Right cardiac atrium (tissue), 5 donors: Measurements from ENCODE around the gene TMEM38A. TPM values are rescaled to one million over a fixed set of nuclear protein-coding genes. Genes with fewer than 3 reads are reported as not detected.
"Not testable (repeated sequence)": the region's sequence is repeated elsewhere in the genome, so short reads cannot be mapped to it uniquely, and the experiment has no call there.

Experiments
- ATAC-seq, 2 donors: fragments of 200-7000 bp; cut with Tn5 transposase; one replicate each; pipeline versions ENCODE4 v1.8.0 to v1.9.1; 2020; ENCODE audit warnings: moderate library complexity in 2 of 2, mild to moderate bottlenecking in 1 of 2
- DNase-seq, 3 donors: peaks; one replicate each; pipeline ENCODE4 v3.0.0-alpha.2; 2020
- H3K27ac ChIP-seq: one replicate; pipeline ENCODE4 v1.5.1; 2013; ENCODE audit warnings: mild to moderate bottlenecking, low read length, control low read depth, moderate library complexity
- H3K27me3 ChIP-seq: one replicate; pipeline ENCODE4 v1.6.1; 2013; ENCODE audit not compliant: control insufficient read depth, insufficient read depth
- H3K4me1 ChIP-seq: one replicate; pipeline ENCODE4 v1.6.1; 2013; ENCODE audit warnings: low read length; ENCODE audit not compliant: control insufficient read depth, insufficient read depth
- H3K4me3 ChIP-seq: one replicate; pipeline ENCODE4 v1.5.1; 2013; ENCODE audit warnings: low read length, control low read depth
- H3K9me3 ChIP-seq: one replicate; pipeline ENCODE4 v1.6.1; 2013; ENCODE audit warnings: low read length; ENCODE audit not compliant: control insufficient read depth
- WGBS: extraction: QIAGEN DNeasy Blood & Tissue Kit; methylation state at CpG from one replicate; pipeline ENCODE4 v1.1.7; 2013; 5-methylcytosine and 5-hydroxymethylcytosine counted together
- intact Hi-C, 4 donors: fragments of 100-400 bp; cut with DNase I; formaldehyde crosslinking; loops; one replicate each; pipeline versions ENCODE4 v1.11.0 to v1.14.0; 2022 to 2023
- polyA plus RNA-seq: library from polyadenylated mRNA; stranded (reverse); fragments of 200-250 nt; gene quantifications from one replicate; pipeline ENCODE4 v1.2.3, GENCODE V29; 2013
- total RNA-seq, 4 donors: library from RNA; stranded (reverse); fragmentation: NEBNext Ultra II Directional; extraction: Animal tissue kit (Norgen Biotek cat#: 25700); gene quantifications; one replicate each; pipeline ENCODE4 v1.2.1, GENCODE V29; 2021
- donor health status: healthy with polysubstance abuse.
- donor health status: DM: no; HTN: yes; CAD: no.
- donor health status: DM: no; HTN: no; CAD: no.
- donor health status: DM: no; HTN: yes; CAD: no; lungs with severe emphysema.
- donor health status: DM: yes; HTN: yes; CAD: no.

The TMEM38A gene
- total and polyA plus RNA-seq, 5 donors = 6.8 to 17.0 (median 13.5) TPM

- intact Hi-C loops = no loop called here
- H3K4me1 ChIP-seq = no peaks in the 10 kb centered on the region
- DNase-seq = no peak
- no peak for ATAC-seq
- H3K9me3 ChIP-seq = no peaks in the 10 kb centered on the region
- no peak overlapping the region for H3K4me3 ChIP-seq
- WGBS = 89% methylated on average over 15 of the region's 15 CpGs
- no peaks in the 10 kb centered on the region for H3K27me3 ChIP-seq
- no peak overlapping the region for H3K27ac ChIP-seq
Observed at GRCh38 chr19:16676101-16676798, 15.3 kb downstream of the TMEM38A start.

- Histone ChIP-seq H3K27me3 (no peaks in the 10 kb centered on the region), H3K4me1 (no peaks in the 10 kb centered on the region), H3K27ac (no peak overlapping the region), H3K9me3 (no peaks in the 10 kb centered on the region), H3K4me3 (no peak overlapping the region)
- intact Hi-C loops = no loop called here
- ATAC-seq (no peak), DNase-seq (no peak)
Observed at GRCh38 chr19:16677055-16677454, 16.1 kb downstream of the TMEM38A start.

- no peaks in the 10 kb centered on the region for H3K9me3 ChIP-seq
- DNase-seq = no peak
- H3K4me1 ChIP-seq = no peaks in the 10 kb centered on the region
- no peak overlapping the region for H3K27ac ChIP-seq
- ATAC-seq = no peak
- no peak overlapping the region for H3K4me3 ChIP-seq
- H3K27me3 ChIP-seq = no peaks in the 10 kb centered on the region
- 91% methylated on average over 9 of the region's 9 CpGs for WGBS
- intact Hi-C loops = no loop called here
Observed at GRCh38 chr19:16678498-16678897, 17.6 kb downstream of the TMEM38A start.

- DNase-seq (no peak), ATAC-seq (no peak)
- Histone ChIP-seq H3K4me3 (no peak overlapping the region), H3K27me3 (no peaks in the 10 kb centered on the region), H3K27ac (no peak overlapping the region), H3K9me3 (no peaks in the 10 kb centered on the region), H3K4me1 (no peaks in the 10 kb centered on the region)
- WGBS = 94% methylated on average over 11 of the region's 11 CpGs
- intact Hi-C loops = no loop called here
Observed at GRCh38 chr19:16679811-16680210, 18.9 kb downstream of the TMEM38A start.

GRCh38 chr19:16682539-16682938, 21.6 kb downstream of the TMEM38A start:
- no peak overlapping the region for H3K4me3 ChIP-seq
- H3K27ac ChIP-seq = no peak overlapping the region
- ATAC-seq (no peak), DNase-seq (no peak)
- 99% methylated on average over 2 of the region's 2 CpGs for WGBS
- H3K27me3 ChIP-seq = no peaks in the 10 kb centered on the region
- intact Hi-C loops = no loop called here
- no peaks in the 10 kb centered on the region for H3K9me3 ChIP-seq
- H3K4me1 ChIP-seq = no peaks in the 10 kb centered on the region

GRCh38 chr19:16684216-16684615, 23.3 kb downstream of the TMEM38A start:
- no peak for DNase-seq
- 90% methylated on average over 3 of the region's 3 CpGs for WGBS
- Histone ChIP-seq H3K27ac (no peak overlapping the region), H3K4me3 (no peak overlapping the region), H3K27me3 (no peaks in the 10 kb centered on the region), H3K9me3 (no peaks in the 10 kb centered on the region), H3K4me1 (no peaks in the 10 kb centered on the region)
- intact Hi-C loops = no loop called here
- ATAC-seq = no peak

GRCh38 chr19:16688084-16688483, 27.1 kb downstream of the TMEM38A start:
- WGBS = 93% methylated on average over 12 of the region's 12 CpGs
- Histone ChIP-seq H3K27me3 (no peaks in the 10 kb centered on the region), H3K4me3 (no peak overlapping the region), H3K27ac (no peak overlapping the region), H3K9me3 (no peaks in the 10 kb centered on the region), H3K4me1 (no peaks in the 10 kb centered on the region)
- DNase-seq (no peak), ATAC-seq (no peak)
- intact Hi-C loops = no loop called here

GRCh38 chr19:16698914-16699313, 38.0 kb downstream of the TMEM38A start:
- Histone ChIP-seq H3K27me3 (no peaks in the 10 kb centered on the region), H3K4me1 (peaks cover 2% of the 10 kb centered on the region), H3K27ac (no peak overlapping the region), H3K9me3 (no peaks in the 10 kb centered on the region), H3K4me3 (no peak overlapping the region)
- intact Hi-C loops = no loop called here
- 22% methylated on average over 5 of the region's 5 CpGs for WGBS
- DNase-seq = peak; percentile 53 to 79 (median 75)
- ATAC-seq = peak; percentile 85 to 89

- no peaks in the 10 kb centered on the region for H3K9me3 ChIP-seq
- H3K4me1 ChIP-seq = peaks cover 2% of the 10 kb centered on the region
- ATAC-seq (peak; percentile 71 to 83), DNase-seq (peak; percentile 41 to 72 (median 55))
- intact Hi-C loops = no loop called here
- WGBS = 30% methylated on average over 6 of the region's 6 CpGs
- H3K27ac ChIP-seq = no peak overlapping the region
- no peak overlapping the region for H3K4me3 ChIP-seq
- no peaks in the 10 kb centered on the region for H3K27me3 ChIP-seq
Observed at GRCh38 chr19:16702123-16702522, 41.2 kb downstream of the TMEM38A start.

- H3K27me3 ChIP-seq = no peaks in the 10 kb centered on the region
- H3K9me3 ChIP-seq = no peaks in the 10 kb centered on the region
- DNase-seq (no peak), ATAC-seq (no peak)
- no peak overlapping the region for H3K4me3 ChIP-seq
- intact Hi-C loops = no loop called here
- peaks cover 2% of the 10 kb centered on the region for H3K4me1 ChIP-seq
- H3K27ac ChIP-seq = no peak overlapping the region
- WGBS = 78% methylated on average over 4 of the region's 4 CpGs
Observed at GRCh38 chr19:16703677-16704076, 42.7 kb downstream of the TMEM38A start.

- H3K27ac ChIP-seq, DNase-seq, intact Hi-C loops: not testable (repeated sequence)
Observed at GRCh38 chr19:16710870-16711269, 49.9 kb downstream of the TMEM38A start.

GRCh38 chr19:16712295-16712694, 51.4 kb downstream of the TMEM38A start:
- H3K4me3 ChIP-seq, ATAC-seq, H3K27ac ChIP-seq, intact Hi-C loops, H3K4me1 ChIP-seq, H3K9me3 ChIP-seq, DNase-seq, H3K27me3 ChIP-seq: not testable (repeated sequence)
- WGBS = 73% methylated on average over 9 of the region's 9 CpGs

More at GRCh38 chr19:16710870-16711269, 49.9 kb downstream of the TMEM38A start:
- not testable (repeated sequence) for H3K27me3 ChIP-seq, ATAC-seq, H3K9me3 ChIP-seq, H3K4me1 ChIP-seq, H3K4me3 ChIP-seq
